GM23338 (cell line): ENCODE measurements around the gene RAB42. TPM values are rescaled to one million over a fixed set of nuclear protein-coding genes. Genes with fewer than 3 reads are reported as not detected.

ENCODE experiments used
- ATAC-seq: fragments of 200-7000 bp; cut with Tn5 transposase; 3 replicates; pipeline ENCODE4 v1.9.1; 2020
- DNase-seq: peaks from one replicate; pipeline ENCODE4 v3.0.0-alpha.2; 2015; ENCODE audit warnings: low spot score
- H2AFZ ChIP-seq: fragments of 200-600 bp; sonication (generic); 2 replicates; pipeline ENCODE4 v1.8.0; 2016; ENCODE audit warnings: antibody characterized with exemption, mild to moderate bottlenecking, moderate library complexity
- H3F3A ChIP-seq: fragments of 200-600 bp; sonication (generic); replicated peaks from 2 replicates; pipeline ENCODE4 v1.8.0; 2017; ENCODE audit warnings: antibody characterized with exemption, mixed run types, low read depth
- H3K27ac ChIP-seq: fragments of 200-600 bp; sonication (generic); 2 replicates; pipeline ENCODE4 v1.6.1; 2016; ENCODE audit warnings: low read depth
- H3K27me3 ChIP-seq: fragments of 200-600 bp; sonication (generic); 2 replicates; pipeline ENCODE4 v1.8.0; 2016; ENCODE audit warnings: mild to moderate bottlenecking, mixed run types, moderate library complexity; ENCODE audit not compliant: insufficient read depth
- H3K36me3 ChIP-seq: fragments of 200-600 bp; sonication (generic); 2 replicates; pipeline ENCODE4 v1.8.0; 2016; ENCODE audit warnings: mild to moderate bottlenecking; ENCODE audit not compliant: insufficient read depth
- H3K4me1 ChIP-seq: fragments of 200-600 bp; sonication (generic); 2 replicates; pipeline ENCODE4 v1.8.0; 2016; ENCODE audit warnings: mild to moderate bottlenecking, moderate library complexity; ENCODE audit not compliant: insufficient read depth
- H3K4me2 ChIP-seq: fragments of 200-600 bp; sonication (generic); 2 replicates; pipeline ENCODE4 v1.7.1; 2017; ENCODE audit warnings: mixed run types
- H3K4me3 ChIP-seq: fragments of 200-600 bp; sonication (generic); 2 replicates; pipeline ENCODE4 v1.6.1; 2016; ENCODE audit warnings: mixed run types
- H3K79me2 ChIP-seq: fragments of 200-600 bp; sonication (generic); replicated peaks from 2 replicates; pipeline ENCODE4 v1.8.0; 2017; ENCODE audit warnings: mild to moderate bottlenecking; ENCODE audit not compliant: insufficient read depth
- H3K9me2 ChIP-seq: fragments of 200-600 bp; sonication (generic); 2 replicates; pipeline ENCODE4 v1.8.0; 2017; ENCODE audit not compliant: insufficient read depth
- H4K20me1 ChIP-seq: fragments of 200-600 bp; sonication (generic); replicated peaks from 2 replicates; pipeline ENCODE4 v1.8.0; 2017; ENCODE audit warnings: mild to moderate bottlenecking; ENCODE audit not compliant: insufficient read depth
- H3K27ac Mint-ChIP-seq: 2 replicates; pipeline ENCODE4 v1.8.0; 2020; ENCODE audit warnings: inconsistent platforms, mild to moderate bottlenecking, moderate library complexity, mixed read lengths
- H3K27me3 Mint-ChIP-seq: 3 replicates; pipeline ENCODE4 v1.8.0; 2022; ENCODE audit warnings: low read depth, mild to moderate bottlenecking, moderate library complexity, mixed read lengths, inconsistent platforms; ENCODE audit not compliant: insufficient read depth, poor library complexity
- H3K36me3 Mint-ChIP-seq: 3 replicates; pipeline ENCODE4 v1.8.0; 2021; ENCODE audit warnings: low read depth, mild to moderate bottlenecking, inconsistent platforms, moderate library complexity, mixed read lengths
- H3K4me1 Mint-ChIP-seq: 3 replicates; pipeline ENCODE4 v1.8.0; 2020; ENCODE audit warnings: mild to moderate bottlenecking, inconsistent platforms, mixed read lengths
- H3K4me3 Mint-ChIP-seq: 3 replicates; pipeline ENCODE4 v1.8.0; 2021; ENCODE audit warnings: moderate library complexity, mild to moderate bottlenecking, inconsistent platforms, mixed read lengths
- H3K9me3 Mint-ChIP-seq: 3 replicates; pipeline ENCODE4 v1.8.0; 2020; ENCODE audit warnings: moderate library complexity, mild to moderate bottlenecking, inconsistent platforms, mixed read lengths
- CREB1 ChIP-seq: fragments of 250-450 bp; sonication (Bioruptor Pico); IDR thresholded peaks from 2 replicates; pipeline ENCODE4 v1.5.0; 2020; ENCODE audit warnings: low read depth, mild to moderate bottlenecking, moderate library complexity
- CTCF ChIP-seq, 2 experiments: fragments of 200-600 bp in 1 of 2; sonication (generic) in 1 of 2; conservative IDR thresholded peaks; 2 replicates each; pipeline versions ENCODE4 v1.5.1 to v1.6.1; 2016 to 2017; ENCODE audit warnings: antibody characterized with exemption in 2 of 2, low read depth in 2 of 2, mild to moderate bottlenecking in 2 of 2, moderate library complexity in 1 of 2
- ETS1 ChIP-seq: IDR thresholded peaks from 2 replicates; pipeline ENCODE4 v1.6.1; 2016; ENCODE audit warnings: antibody characterized with exemption
- EZH2 ChIP-seq: fragments of 200-600 bp; sonication (generic); IDR thresholded peaks from one replicate; pipeline ENCODE4 v1.8.0; 2017; ENCODE audit warnings: antibody characterized with exemption, mild to moderate bottlenecking, low read depth; ENCODE audit not compliant: unreplicated experiment
- EZH2phosphoT487 ChIP-seq: fragments of 200-600 bp; sonication (generic); IDR thresholded peaks from one replicate; pipeline ENCODE4 v1.8.1; 2018; ENCODE audit warnings: antibody characterized with exemption; ENCODE audit not compliant: unreplicated experiment
- JUNB ChIP-seq: IDR thresholded peaks from one replicate; pipeline ENCODE4 v1.6.1; 2016; ENCODE audit warnings: antibody characterized with exemption; ENCODE audit not compliant: unreplicated experiment
- STAT1 ChIP-seq: IDR thresholded peaks from one replicate; pipeline ENCODE4 v1.6.1; 2016; ENCODE audit warnings: antibody characterized with exemption; ENCODE audit not compliant: unreplicated experiment
- ZNF331 ChIP-seq: fragments of 250-450 bp; sonication (Bioruptor Pico); IDR thresholded peaks from 2 replicates; pipeline ENCODE4 v1.5.0; 2020; ENCODE audit warnings: low read depth, mild to moderate bottlenecking, moderate library complexity
- ZNF462 ChIP-seq: fragments of 250-450 bp; sonication (Bioruptor Pico); IDR thresholded peaks from 2 replicates; pipeline ENCODE4 v1.5.0; 2020; ENCODE audit warnings: mild to moderate bottlenecking, moderate library complexity
- polyA plus RNA-seq: library from polyadenylated mRNA; unstranded; fragments of >200 nt; fragmentation: Nextera tagmentation; extraction: Ambion mirVana; gene quantifications from 2 replicates; pipeline ENCODE4 v1.2.1, GENCODE V29; 2016
- total RNA-seq: library from RNA; depleted of rRNA; stranded (reverse); fragments of >200 nt; shearing (Covaris generic); gene quantifications from 2 replicates; pipeline ENCODE4 v1.2.3, GENCODE V29; 2014

Gene RAB42
- total and polyA plus RNA-seq, 2 experiments from 2014 or later: 13.0 to 17.7 TPM

GRCh38 chr1:28545246-28545628 lies 46.8 kb upstream of the RAB42 start:
- no peak for ATAC-seq
- no peak overlapping the region for H3K27ac Mint-ChIP-seq
- H3K4me2 ChIP-seq: no peak overlapping the region

More at GRCh38 chr1:28545246-28545628, 46.8 kb upstream of the RAB42 start:
- Histone ChIP-seq H3K79me2 (no peaks in the 10 kb centered on the region), H3K4me1 (no peaks in the 10 kb centered on the region), H3K4me3 (no peak overlapping the region), H3K27me3 (no peaks in the 10 kb centered on the region), H3K9me2 (no peaks in the 10 kb centered on the region), H2AFZ (no peak overlapping the region), H4K20me1 (no peaks in the 10 kb centered on the region), H3F3A (peaks cover 3% of the 10 kb centered on the region; the same call in 1 of the 2 replicates), H3K27ac (no peak overlapping the region), H3K36me3 (no peaks in the 10 kb centered on the region)
- Mint-ChIP-seq H3K36me3 (no peaks in the 10 kb centered on the region), H3K9me3 (no peaks in the 10 kb centered on the region; the same call in 2 of the 3 replicates), H3K4me3 (no peak overlapping the region), H3K27me3 (peaks cover 10% of the 10 kb centered on the region), H3K4me1 (no peaks in the 10 kb centered on the region)
- DNase-seq: no peak
- TF ChIP-seq ZNF331 (CRISPR knock-in tag): no peak
- TF ChIP-seq ETS1: no peak
- TF ChIP-seq EZH2phosphoT487: no peak
- no peak for TF ChIP-seq CTCF (conservative IDR thresholded peaks at IDR 0.05; ENCODE audit: low read depth in 2 of 2)
- no peak for TF ChIP-seq CREB1 (CRISPR knock-in tag)
- no peak for TF ChIP-seq EZH2
- TF ChIP-seq JUNB: no peak
- no peak for TF ChIP-seq ZNF462
- TF ChIP-seq STAT1: no peak
